Effector memory CD4-positive, alpha-beta T cell (primary cell): Measurements from ENCODE around the gene KCNN4.
"Not testable (repeated sequence)": the region's sequence is repeated elsewhere in the genome, so short reads cannot be mapped to it uniquely, and the experiment has no call there.

Source experiments
- DNase-seq, 3 donors: peaks; one replicate each; pipeline ENCODE4 v3.0.0-alpha.2; 2020
- H3K27ac ChIP-seq: 2 replicates; pipeline ENCODE4 v1.7.0; 2013; ENCODE audit warnings: mild to moderate bottlenecking, low read length, moderate library complexity; ENCODE audit not compliant: insufficient read depth, poor library complexity, severe bottlenecking
- H3K27me3 ChIP-seq: replicated peaks from 2 replicates; pipeline ENCODE4 v1.7.0; 2013; ENCODE audit warnings: mild to moderate bottlenecking, low read length; ENCODE audit not compliant: insufficient read depth, control insufficient read depth, poor library complexity, severe bottlenecking
- H3K36me3 ChIP-seq: 2 replicates; pipeline ENCODE4 v1.7.0; 2013; ENCODE audit warnings: mild to moderate bottlenecking, low read length, moderate library complexity; ENCODE audit not compliant: control insufficient read depth, insufficient read depth
- H3K4me1 ChIP-seq: 2 replicates; pipeline ENCODE4 v1.7.0; 2013; ENCODE audit warnings: low read length, mild to moderate bottlenecking; ENCODE audit not compliant: control insufficient read depth, insufficient read depth, poor library complexity, severe bottlenecking
- H3K4me3 ChIP-seq: 2 replicates; pipeline ENCODE4 v1.7.0; 2013; ENCODE audit warnings: low read length, low read depth, mild to moderate bottlenecking; ENCODE audit not compliant: insufficient read depth, poor library complexity, severe bottlenecking
- H3K9me3 ChIP-seq: 2 replicates; pipeline ENCODE4 v1.7.0; 2013; ENCODE audit warnings: mild to moderate bottlenecking, low read length, moderate library complexity; ENCODE audit not compliant: control insufficient read depth

The KCNN4 gene

DNA sequence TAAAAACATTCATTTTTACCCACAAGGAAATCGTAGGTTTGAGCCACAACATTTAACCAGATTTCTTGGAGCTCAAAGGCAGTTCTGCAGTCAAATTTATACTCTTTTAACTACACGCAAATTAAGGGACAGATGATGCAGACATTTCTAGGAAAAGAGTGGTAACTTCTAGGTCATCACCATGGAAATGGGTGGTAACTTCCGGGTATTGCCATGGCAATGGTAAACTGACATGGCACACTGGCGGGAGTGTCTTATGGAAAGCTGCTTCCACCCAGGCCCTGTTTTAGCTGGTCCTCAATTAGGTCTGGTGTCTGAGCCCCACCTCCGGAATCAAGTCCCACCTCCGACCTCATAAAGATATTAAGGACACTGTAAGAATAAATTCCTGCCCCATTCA lies 31.9 kb upstream of the KCNN4 start:
- no peaks in the 10 kb centered on the region for H3K9me3 ChIP-seq
- no peak overlapping the region for H3K27ac ChIP-seq
- no peak overlapping the region for H3K4me3 ChIP-seq
- H3K4me1 ChIP-seq = peaks cover 3% of the 10 kb centered on the region
- no peak for DNase-seq
- H3K27me3 ChIP-seq = no peaks in the 10 kb centered on the region
- H3K36me3 ChIP-seq = no peaks in the 10 kb centered on the region

DNA sequence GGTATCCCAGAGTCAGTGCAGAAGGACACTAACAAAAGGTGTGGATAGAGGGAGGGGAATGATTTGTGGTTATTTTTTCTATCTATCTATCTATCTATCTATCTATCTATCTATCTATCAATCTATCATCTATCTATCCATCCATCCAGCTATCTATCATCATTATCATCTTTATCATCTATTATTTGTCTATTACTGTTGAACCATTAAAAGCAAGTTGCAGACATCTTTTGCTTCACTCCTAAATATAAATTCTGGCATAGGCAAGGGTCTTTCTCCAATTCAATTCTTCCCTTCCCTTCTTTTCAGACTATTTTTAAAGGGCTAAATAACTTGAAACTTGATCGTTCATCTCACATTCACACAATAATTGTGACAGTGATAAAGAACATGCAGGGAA lies 31.5 kb upstream of the KCNN4 start:
- Histone ChIP-seq H3K4me3 (no peak overlapping the region), H3K27me3 (no peaks in the 10 kb centered on the region), H3K36me3 (no peaks in the 10 kb centered on the region), H3K4me1 (peaks cover 3% of the 10 kb centered on the region), H3K9me3 (no peaks in the 10 kb centered on the region), H3K27ac (no peak overlapping the region)
- DNase-seq = no peak

DNA sequence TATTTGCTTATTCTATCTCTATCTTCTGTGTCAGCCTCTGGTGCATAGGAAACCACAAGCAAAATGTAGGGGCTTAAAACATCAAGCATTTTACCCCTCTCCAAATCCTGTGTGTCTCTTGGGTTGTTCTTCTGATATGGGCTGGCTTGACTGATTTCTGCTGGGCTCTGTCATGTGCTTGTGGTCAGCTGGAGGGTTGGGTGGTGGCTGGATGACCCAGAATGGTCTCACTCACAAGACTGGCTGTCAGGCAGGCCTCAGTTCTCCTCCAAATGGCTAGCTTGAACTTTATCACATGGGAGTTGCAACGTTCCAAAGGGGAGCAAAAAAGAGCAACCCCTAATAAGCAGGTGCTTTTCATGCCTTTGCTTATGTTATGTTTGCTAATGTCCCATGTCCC lies 31.1 kb upstream of the KCNN4 start:
- DNase-seq = no peak
- H3K27me3 ChIP-seq = no peaks in the 10 kb centered on the region
- H3K4me1 ChIP-seq = peaks cover 3% of the 10 kb centered on the region
- H3K27ac ChIP-seq = no peak overlapping the region
- H3K9me3 ChIP-seq = no peaks in the 10 kb centered on the region
- H3K4me3 ChIP-seq = no peak overlapping the region
- H3K36me3 ChIP-seq = no peaks in the 10 kb centered on the region

DNA sequence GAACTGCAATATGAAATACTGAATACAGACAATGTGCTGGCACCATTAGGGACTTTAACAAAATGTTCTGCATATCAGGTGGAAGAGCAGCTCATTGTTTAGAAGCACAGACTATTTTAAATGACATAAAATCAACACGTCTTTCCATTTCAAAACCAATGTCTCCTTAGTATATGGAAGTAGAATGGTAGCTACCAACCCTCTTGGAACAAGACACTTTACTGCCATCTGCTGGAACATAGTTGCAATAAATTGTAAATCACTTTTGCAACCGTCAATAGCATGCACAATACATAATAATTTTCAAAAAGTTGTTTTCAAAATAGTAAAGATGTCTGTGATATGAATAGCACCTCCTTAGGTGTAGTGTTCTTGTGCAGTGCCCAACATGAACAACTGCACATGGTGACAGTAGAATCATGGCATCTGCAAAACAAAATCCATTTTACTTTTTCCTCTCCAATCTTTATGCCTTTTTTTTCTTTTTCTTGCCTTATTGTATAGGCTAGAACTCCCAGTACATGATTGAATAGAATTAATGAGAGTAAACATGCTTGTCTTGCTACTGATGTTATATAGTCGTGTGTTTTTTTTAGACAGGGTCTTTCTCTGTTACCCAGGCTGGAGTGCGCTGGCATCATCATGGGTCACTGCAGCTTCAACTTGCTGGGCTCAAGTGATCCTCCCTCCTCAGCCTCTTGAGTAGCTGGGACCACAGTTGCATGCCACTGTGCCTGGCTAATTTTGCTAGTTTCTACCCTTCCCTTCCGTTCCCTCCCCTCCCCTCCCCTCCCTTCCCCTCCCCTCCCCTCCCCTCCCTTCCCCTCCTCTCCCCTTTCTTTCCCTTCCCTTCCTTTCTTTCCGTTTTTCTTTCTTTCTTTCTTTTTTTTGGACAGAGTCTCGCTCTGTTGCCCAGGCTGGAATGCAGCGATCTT lies 29.3 kb upstream of the KCNN4 start:
- Histone ChIP-seq H3K27ac (no peak overlapping the region), H3K27me3 (no peaks in the 10 kb centered on the region), H3K36me3 (no peaks in the 10 kb centered on the region)

DNA sequence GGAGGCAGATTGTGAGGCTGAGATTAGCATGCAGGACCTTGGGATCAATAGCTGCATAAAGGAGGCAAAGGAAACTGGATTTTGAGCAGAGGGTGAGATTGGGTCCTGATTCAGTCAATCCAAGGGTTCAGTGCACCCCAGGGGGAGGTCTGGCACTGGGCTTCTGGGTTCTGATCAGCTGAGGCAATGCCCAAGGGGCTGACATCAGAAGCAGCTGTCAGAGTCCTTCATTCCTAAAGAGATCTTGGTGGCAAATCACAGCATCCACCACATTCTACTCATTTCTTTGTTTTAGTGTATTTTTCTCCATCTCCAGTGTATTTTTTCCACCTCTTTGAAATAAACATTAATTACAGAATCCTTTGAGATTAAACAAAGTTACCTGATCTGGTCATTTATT lies 26.9 kb upstream of the KCNN4 start:
- Histone ChIP-seq H3K4me1 (peaks cover 3% of the 10 kb centered on the region), H3K4me3 (no peak overlapping the region), H3K27me3 (no peaks in the 10 kb centered on the region), H3K27ac (no peak overlapping the region), H3K9me3 (no peaks in the 10 kb centered on the region), H3K36me3 (no peaks in the 10 kb centered on the region)
- DNase-seq = no peak

More for the DNA sequence above, 29.3 kb upstream of the KCNN4 start:
- H3K4me1 ChIP-seq = peaks cover 3% of the 10 kb centered on the region
- H3K9me3 ChIP-seq = no peaks in the 10 kb centered on the region
- no peak for DNase-seq
- no peak overlapping the region for H3K4me3 ChIP-seq

DNA sequence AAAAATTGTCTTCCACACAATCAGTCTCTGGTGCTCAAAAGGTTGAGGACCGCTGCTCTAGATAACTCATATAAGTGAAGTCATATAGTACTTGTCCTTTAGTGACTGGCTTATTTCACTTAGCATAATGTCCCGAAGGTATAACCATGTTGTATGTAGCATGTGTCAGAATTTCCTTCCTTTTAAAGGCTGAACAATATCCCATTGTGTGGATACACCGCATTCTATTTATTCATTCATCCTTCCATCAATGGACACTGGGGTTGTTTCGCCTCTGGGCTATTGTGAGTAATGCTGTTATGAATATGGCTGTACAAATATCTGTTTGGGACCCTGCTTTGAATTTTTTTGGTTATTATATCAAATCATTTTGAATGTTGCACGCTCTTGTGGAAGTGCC lies 26.1 kb upstream of the KCNN4 start:
- Histone ChIP-seq H3K9me3 (no peaks in the 10 kb centered on the region), H3K36me3 (no peaks in the 10 kb centered on the region), H3K4me3 (no peak overlapping the region), H3K27ac (no peak overlapping the region), H3K4me1 (peaks cover 1% of the 10 kb centered on the region), H3K27me3 (no peaks in the 10 kb centered on the region)
- no peak for DNase-seq

DNA sequence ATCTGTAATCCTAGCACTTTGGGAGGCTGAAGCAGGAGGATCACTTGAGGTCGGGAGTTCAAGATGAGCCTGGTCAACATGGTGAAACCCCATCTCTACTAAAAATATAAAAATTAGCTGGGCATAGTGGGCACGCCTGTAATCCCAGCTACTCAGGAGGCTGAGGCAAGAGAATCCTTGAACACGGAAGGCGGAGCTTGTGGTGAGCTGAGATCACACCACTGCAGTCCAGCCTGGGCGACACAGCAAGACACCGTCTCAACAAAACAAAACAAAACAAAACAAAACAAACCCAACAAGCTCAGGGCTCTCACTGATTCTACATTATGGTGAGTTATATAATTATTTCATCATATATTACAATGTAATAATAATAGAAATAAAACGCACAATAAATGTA lies 25.6 kb upstream of the KCNN4 start:
- H3K36me3 ChIP-seq, H3K27ac ChIP-seq: not testable (repeated sequence)

DNA sequence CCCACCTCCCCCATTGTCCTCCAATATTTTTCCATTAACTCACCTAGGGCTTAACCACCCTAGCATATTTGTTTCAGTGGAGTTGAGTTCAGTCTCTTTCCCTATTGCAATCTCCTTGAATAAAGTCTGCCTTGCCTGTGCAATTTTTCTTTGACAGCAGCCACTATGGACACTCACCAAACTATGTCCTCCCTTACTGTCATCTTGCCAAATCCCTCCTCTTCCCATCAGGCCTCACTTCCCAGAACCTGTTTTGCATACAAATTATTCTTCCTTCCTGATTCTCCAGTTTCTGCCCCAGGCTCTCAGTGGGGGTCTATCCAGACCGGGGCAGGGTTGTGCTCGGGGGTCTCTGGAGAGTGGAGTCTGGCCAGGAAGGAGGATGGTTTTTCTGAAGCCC lies 23.7 kb upstream of the KCNN4 start:
- Histone ChIP-seq H3K36me3 (no peaks in the 10 kb centered on the region), H3K27ac (no peak overlapping the region), H3K27me3 (no peaks in the 10 kb centered on the region), H3K4me3 (no peak overlapping the region), H3K9me3 (no peaks in the 10 kb centered on the region), H3K4me1 (no peaks in the 10 kb centered on the region)
- DNase-seq = no peak

More for the DNA sequence above, 25.6 kb upstream of the KCNN4 start:
- H3K4me1 ChIP-seq, H3K4me3 ChIP-seq, H3K9me3 ChIP-seq, H3K27me3 ChIP-seq, DNase-seq: not testable (repeated sequence)

DNA sequence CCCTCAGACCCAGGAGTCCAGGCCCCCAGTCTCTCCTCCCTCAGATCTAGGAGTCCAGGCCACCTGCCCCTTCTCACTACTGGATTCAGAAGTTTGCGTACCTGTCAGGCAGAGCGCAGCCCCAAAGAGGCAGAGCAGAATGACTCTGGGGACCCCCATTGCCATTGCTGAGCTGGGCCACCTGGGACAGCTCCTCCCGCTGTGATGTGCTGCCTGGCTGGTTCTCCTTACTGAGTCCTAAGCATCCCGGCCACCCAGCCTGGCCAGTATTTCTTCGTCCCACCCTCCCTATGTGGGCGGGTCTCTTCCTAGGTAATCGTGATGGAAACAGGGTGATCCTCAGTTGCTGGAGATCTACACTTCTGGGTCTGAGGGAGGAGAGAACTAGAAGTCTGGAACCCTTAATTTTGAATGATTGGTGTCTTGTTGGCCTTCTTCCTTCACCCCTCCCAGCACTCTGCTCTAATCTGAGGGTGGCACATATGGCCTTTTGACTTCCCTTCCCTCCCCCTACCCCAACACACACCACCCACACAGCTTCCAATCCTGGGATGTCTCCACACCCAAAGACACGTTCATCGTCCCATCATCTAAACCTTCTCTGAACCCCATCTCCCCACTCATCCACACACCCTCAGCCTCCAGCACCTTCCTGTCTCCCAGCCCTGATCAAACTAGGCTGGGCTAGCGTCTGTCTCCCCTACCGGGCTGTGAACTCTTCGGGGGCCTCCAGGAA lies 21.6 kb upstream of the KCNN4 start, which contains the start of gene LYPD5:
LYPD5 (minus strand) TSS at position 232 of the 736 bp plus-strand sequence; CDS start at position 165, 67 bp downstream.
- H3K4me1 ChIP-seq = peaks cover 6% of the 10 kb centered on the region
- H3K27me3 ChIP-seq = no peaks in the 10 kb centered on the region
- no peak for DNase-seq
- H3K9me3 ChIP-seq = no peaks in the 10 kb centered on the region
- H3K27ac ChIP-seq = no peak within 1 kb of the TSS
- no peaks in the 10 kb centered on the region for H3K36me3 ChIP-seq
- no peak within 1 kb of the TSS for H3K4me3 ChIP-seq
